Gastrocnemius medialis (tissue), 4 donors: Measurements from ENCODE around the gene SMG6. TPM values are rescaled to one million over a fixed set of nuclear protein-coding genes. Genes with fewer than 3 reads are reported as not detected.

Experiments used
- ATAC-seq, 2 donors: fragments of 150-250 bp; one replicate each; pipeline ENCODE4 v1.9.1; 2016
- DNase-seq, 2 donors: peaks; one replicate each; pipeline ENCODE4 v3.0.0-alpha.2; 2019
- H3K27ac ChIP-seq, 4 donors: fragments of 200-600 bp; sonication (generic); 1 replicate in 1 of 4; 2 replicates in 3 of 4; pipeline ENCODE4 v1.5.1; 2016 to 2018; ENCODE audit warnings: mild to moderate bottlenecking in 2 of 4, moderate library complexity in 1 of 4
- H3K27me3 ChIP-seq, 3 donors: fragments of 200-600 bp; sonication (generic) in 2 of 3; 1 replicate in 1 of 3; 2 replicates in 2 of 3; pipeline versions ENCODE4 v1.5.1 to v1.6.0; 2016 to 2019; ENCODE audit warnings: mild to moderate bottlenecking in 1 of 3, moderate library complexity in 1 of 3
- H3K36me3 ChIP-seq, 2 donors: fragments of 200-600 bp; sonication (generic) in 1 of 2; one replicate each; pipeline ENCODE4 v1.5.1; 2017 to 2018
- H3K4me1 ChIP-seq, 2 donors: fragments of 200-600 bp; sonication (generic) in 1 of 2; one replicate each; pipeline ENCODE4 v1.5.1; 2016 to 2017; ENCODE audit warnings: mild to moderate bottlenecking in 2 of 2
- H3K4me3 ChIP-seq, 4 donors: fragments of 200-600 bp; sonication (generic) in 3 of 4; 1 replicate in 1 of 4; 2 replicates in 3 of 4; pipeline ENCODE4 v1.5.1; 2016 to 2019; ENCODE audit warnings: mild to moderate bottlenecking in 2 of 4
- H3K9me3 ChIP-seq, 3 donors: fragments of 200-600 bp; sonication (generic) in 2 of 3; 1 replicate in 1 of 3; 2 replicates in 2 of 3; pipeline ENCODE4 v1.5.1; 2016 to 2019
- CTCF ChIP-seq, 5 experiments: fragments of 450-650 bp in 3 of 5; fragments of 200-600 bp in 2 of 5; sonication (generic) in 2 of 5; IDR thresholded peaks in 4 of 5; conservative IDR thresholded peaks in 1 of 5; 1 replicate in 4 of 5; 2 replicates in 1 of 5; pipeline ENCODE4 v1.5.1; 2016 to 2019; ENCODE audit warnings: antibody characterized with exemption in 5 of 5, mild to moderate bottlenecking in 3 of 5, moderate library complexity in 3 of 5
- POLR2A ChIP-seq, 2 donors: fragments of 450-650 bp; IDR thresholded peaks; one replicate each; pipeline ENCODE4 v1.6.1; 2017; ENCODE audit warnings: antibody characterized with exemption in 2 of 2, mild to moderate bottlenecking in 2 of 2, moderate library complexity in 2 of 2
- in situ Hi-C, 4 donors: fragments of 200-750 bp; cut with MboI; loops; one replicate each; pipeline versions ENCODE4 v1.15.0 to v1.8.0; 2017; ENCODE audit warnings: low sequenced_read_pairs in 4 of 4
- intact Hi-C: fragments of 100-400 bp; cut with DNase I; formaldehyde crosslinking; loops from one replicate; pipeline ENCODE4 v1.15.1; 2023; ENCODE audit warnings: low total_unique reads
- total RNA-seq, 4 donors: library from RNA; depleted of rRNA; stranded (reverse); fragments of >200 nt; gene quantifications; one replicate each; pipeline versions ENCODE4 v1.1.0 to v1.2.3, GENCODE V29; 2016

The SMG6 gene
- total RNA-seq, 4 donors from 2014 or later, result 20.5 to 27.8 (median 23.0) TPM

GRCh38 chr17:2089021-2089422 lies 214.6 kb downstream of the SMG6 start:
- H3K4me1 ChIP-seq, result peaks cover 67 to 68% of the 10 kb centered on the region in 2 donors
- no peak for ATAC-seq

DNA sequence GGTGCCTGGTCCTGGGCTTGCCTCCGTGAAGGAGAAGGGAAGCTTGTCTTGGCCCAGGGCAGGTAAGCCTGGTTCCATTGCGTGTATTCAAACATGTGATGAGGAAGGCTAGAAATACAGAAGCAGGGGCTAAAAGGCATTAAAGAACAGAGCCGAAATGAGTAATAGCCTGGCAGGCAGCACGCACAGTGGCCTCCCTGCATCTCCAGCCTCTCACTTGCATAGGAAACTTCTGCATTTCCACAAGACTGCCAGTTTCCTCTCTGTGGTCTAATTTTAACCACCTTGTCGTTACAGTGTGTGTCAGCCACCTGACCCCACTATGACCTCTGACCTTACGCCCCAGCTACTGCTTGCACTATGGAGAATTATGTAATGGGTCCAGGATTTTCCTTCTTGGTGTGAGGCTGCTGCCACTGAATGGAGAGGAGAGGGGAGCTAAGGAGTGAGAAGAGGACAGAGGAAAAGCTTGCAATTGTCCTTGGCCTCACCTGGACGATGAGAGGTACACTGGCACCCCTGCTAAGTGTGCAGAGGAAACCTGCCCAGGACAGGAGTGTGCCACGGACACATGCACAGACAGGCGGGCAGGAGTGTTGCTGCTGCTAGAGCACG lies 215.9 kb downstream of the SMG6 start:
- DNase-seq, result no peak
- TF ChIP-seq CTCF (IDR thresholded peaks at IDR 0.05 in 4 of 5, conservative IDR thresholded peaks at IDR 0.05 in 1 of 5) (no peak), POLR2A (IDR thresholded peaks at IDR 0.05) (no peak)
- Histone ChIP-seq H3K4me3 (no peak overlapping the region), H3K9me3 (no peaks in the 10 kb centered on the region), H3K27me3 (no peaks in the 10 kb centered on the region), H3K27ac (peak overlapping the region; percentile 76 to 85 (median 80)), H3K4me1 (peaks cover 79% of the 10 kb centered on the region in 2 donors), H3K36me3 (no peaks in the 10 kb centered on the region)
- no peak for ATAC-seq
- in situ Hi-C loops (no loop called here), intact Hi-C loops (loop anchor here (10.0 kb wide), 1 partner anchor 87 kb away; no protein-coding TSS in a partner anchor)

More at GRCh38 chr17:2089021-2089422, 214.6 kb downstream of the SMG6 start:
- no peaks in the 10 kb centered on the region for H3K27me3 ChIP-seq
- no peaks in the 10 kb centered on the region for H3K9me3 ChIP-seq
- no peak for DNase-seq
- intact Hi-C loops, result loop anchor here (10.0 kb wide), 1 partner anchor 86 kb away; no protein-coding TSS in a partner anchor
- peak overlapping the region; percentile 18 to 36 (median 34) for H3K4me3 ChIP-seq
- peak overlapping the region; percentile 76 to 85 (median 80) for H3K27ac ChIP-seq
- H3K36me3 ChIP-seq, result no peaks in the 10 kb centered on the region
- in situ Hi-C loops, result no loop called here
- TF ChIP-seq POLR2A (IDR thresholded peaks at IDR 0.05) (no peak), CTCF (IDR thresholded peaks at IDR 0.05 in 4 of 5, conservative IDR thresholded peaks at IDR 0.05 in 1 of 5) (no peak)

DNA sequence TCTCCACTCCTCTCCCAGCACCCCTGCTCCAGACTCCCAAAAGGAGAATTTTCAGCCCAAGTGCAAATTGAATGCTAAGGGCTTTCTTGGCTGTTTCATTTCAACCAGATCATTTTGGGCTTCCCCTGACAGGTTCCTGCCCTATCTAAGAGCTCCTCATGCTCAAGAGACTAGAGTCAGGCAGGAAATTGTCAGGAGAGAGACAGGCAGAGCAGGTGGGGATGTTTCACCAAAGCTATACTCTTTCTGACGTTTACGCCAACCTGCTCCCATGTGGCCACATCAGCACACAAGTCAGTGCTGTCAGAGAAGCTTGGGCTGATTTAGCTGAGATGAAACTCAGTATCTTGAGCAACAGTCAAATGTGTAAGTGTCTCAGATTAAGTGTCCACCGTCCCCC lies 217.3 kb downstream of the SMG6 start:
- no peaks in the 10 kb centered on the region for H3K9me3 ChIP-seq
- ATAC-seq, result no peak
- no peak overlapping the region for H3K4me3 ChIP-seq
- no peaks in the 10 kb centered on the region for H3K27me3 ChIP-seq
- peaks cover 0 to 8% of the 10 kb centered on the region in 2 donors for H3K36me3 ChIP-seq
- DNase-seq, result no peak
- H3K27ac ChIP-seq, result peak overlapping the region; percentile 76 to 85 (median 80)
- H3K4me1 ChIP-seq, result peaks cover 79% of the 10 kb centered on the region in 2 donors
- intact Hi-C loops, result loop anchor here (10.0 kb wide), 1 partner anchor 88 kb away; no protein-coding TSS in a partner anchor
- in situ Hi-C loops, result no loop called here
- no peak for TF ChIP-seq CTCF (IDR thresholded peaks at IDR 0.05 in 4 of 5, conservative IDR thresholded peaks at IDR 0.05 in 1 of 5)

- H3K36me3 ChIP-seq, result peaks cover 0 to 14% of the 10 kb centered on the region in 2 donors
- in situ Hi-C loops (no loop called here), intact Hi-C loops (loop anchor here (10.0 kb wide), 1 partner anchor 89 kb away; no protein-coding TSS in a partner anchor)
- H3K4me3 ChIP-seq, result no peak overlapping the region
- H3K27ac ChIP-seq, result peak overlapping the region; percentile 76 to 85 (median 80)
- H3K4me1 ChIP-seq, result peaks cover 72 to 76% of the 10 kb centered on the region in 2 donors
- TF ChIP-seq POLR2A (IDR thresholded peaks at IDR 0.05) (no peak), CTCF (IDR thresholded peaks at IDR 0.05 in 4 of 5, conservative IDR thresholded peaks at IDR 0.05 in 1 of 5) (no peak)
- no peaks in the 10 kb centered on the region for H3K27me3 ChIP-seq
- H3K9me3 ChIP-seq, result no peaks in the 10 kb centered on the region
- peak; percentile 30 to 38 for ATAC-seq
- DNase-seq, result peak in 1 of 2 donors; percentile 70
Observed at GRCh38 chr17:2085648-2085949, 218.0 kb downstream of the SMG6 start.
